Mesendoderm (in vitro differentiated cells): ENCODE data around the gene CGN.
A peak's percentile ranks its signal among the peaks of the same experiment; 100 is the strongest.

ENCODE experiments used
- DNase-seq: peaks from one replicate; pipeline ENCODE4 v3.0.0; 2013
- H2AK5ac ChIP-seq: 2 replicates; pipeline ENCODE4 v1.6.1; 2013; ENCODE audit warnings: low read length, inconsistent platforms
- H2BK120ac ChIP-seq: 2 replicates; pipeline ENCODE4 v1.6.1; 2013; ENCODE audit warnings: low read depth, mild to moderate bottlenecking, low read length, moderate library complexity, mixed read lengths
- H2BK15ac ChIP-seq: replicated peaks from 2 replicates; pipeline ENCODE4 v1.6.1; 2013; ENCODE audit warnings: low read depth, mild to moderate bottlenecking, moderate library complexity
- H2BK5ac ChIP-seq: 2 replicates; pipeline ENCODE4 v1.6.1; 2013; ENCODE audit warnings: low read length, inconsistent platforms
- H3K18ac ChIP-seq: 2 replicates; pipeline ENCODE4 v1.6.1; 2013; ENCODE audit warnings: mild to moderate bottlenecking, low read length, mixed read lengths
- H3K23ac ChIP-seq: one replicate; pipeline ENCODE4 v1.6.1; 2013; ENCODE audit warnings: low read length
- H3K27ac ChIP-seq: 2 replicates; pipeline ENCODE4 v1.5.1; 2013; ENCODE audit warnings: low read depth, mild to moderate bottlenecking, inconsistent platforms, low read length, moderate library complexity
- H3K27me3 ChIP-seq: 2 replicates; pipeline ENCODE4 v1.6.1; 2013; ENCODE audit warnings: low read length, control low read depth, mild to moderate bottlenecking, inconsistent platforms; ENCODE audit not compliant: insufficient read depth, poor library complexity
- H3K36me3 ChIP-seq: 2 replicates; pipeline ENCODE4 v1.6.1; 2013; ENCODE audit warnings: low read length, inconsistent platforms; ENCODE audit not compliant: control insufficient read depth, insufficient read depth
- H3K4ac ChIP-seq: one replicate; pipeline ENCODE4 v1.6.1; 2013; ENCODE audit warnings: low read depth, mild to moderate bottlenecking, low read length, moderate library complexity
- H3K4me1 ChIP-seq: 2 replicates; pipeline ENCODE4 v1.6.1; 2013; ENCODE audit warnings: low read depth, low read length, inconsistent platforms; ENCODE audit not compliant: control insufficient read depth
- H3K4me2 ChIP-seq: 2 replicates; pipeline ENCODE4 v1.6.1; 2013; ENCODE audit warnings: low read length
- H3K4me3 ChIP-seq: 2 replicates; pipeline ENCODE4 v1.5.1; 2013; ENCODE audit warnings: mild to moderate bottlenecking, low read length
- H3K56ac ChIP-seq: one replicate; pipeline ENCODE4 v1.6.1; 2013; ENCODE audit warnings: low read length
- H3K79me1 ChIP-seq: 2 replicates; pipeline ENCODE4 v1.6.1; 2013; ENCODE audit warnings: low read length, inconsistent platforms
- H3K79me2 ChIP-seq: 2 replicates; pipeline ENCODE4 v1.6.1; 2013; ENCODE audit warnings: mild to moderate bottlenecking, low read length; ENCODE audit not compliant: control insufficient read depth, insufficient read depth
- H3K9ac ChIP-seq: 2 replicates; pipeline ENCODE4 v1.6.1; 2013; ENCODE audit warnings: low read length, inconsistent platforms
- H4K5ac ChIP-seq: one replicate; pipeline ENCODE4 v1.6.1; 2013; ENCODE audit warnings: low read length
- H4K8ac ChIP-seq: one replicate; pipeline ENCODE4 v1.6.1; 2013; ENCODE audit warnings: low read depth, mild to moderate bottlenecking, control low read depth, low read length, moderate library complexity
- WGBS: extraction: QIAGEN DNeasy Blood & Tissue Kit; methylation state at CpG from one replicate; pipeline ENCODE4 v1.1.7; 2013; ENCODE audit warnings: low lambda C conversion rate, missing lambda C conversion rate; ENCODE audit not compliant: insufficient coverage; ENCODE audit errors: extremely low coverage; 5-methylcytosine and 5-hydroxymethylcytosine counted together

CGN gene

DNA sequence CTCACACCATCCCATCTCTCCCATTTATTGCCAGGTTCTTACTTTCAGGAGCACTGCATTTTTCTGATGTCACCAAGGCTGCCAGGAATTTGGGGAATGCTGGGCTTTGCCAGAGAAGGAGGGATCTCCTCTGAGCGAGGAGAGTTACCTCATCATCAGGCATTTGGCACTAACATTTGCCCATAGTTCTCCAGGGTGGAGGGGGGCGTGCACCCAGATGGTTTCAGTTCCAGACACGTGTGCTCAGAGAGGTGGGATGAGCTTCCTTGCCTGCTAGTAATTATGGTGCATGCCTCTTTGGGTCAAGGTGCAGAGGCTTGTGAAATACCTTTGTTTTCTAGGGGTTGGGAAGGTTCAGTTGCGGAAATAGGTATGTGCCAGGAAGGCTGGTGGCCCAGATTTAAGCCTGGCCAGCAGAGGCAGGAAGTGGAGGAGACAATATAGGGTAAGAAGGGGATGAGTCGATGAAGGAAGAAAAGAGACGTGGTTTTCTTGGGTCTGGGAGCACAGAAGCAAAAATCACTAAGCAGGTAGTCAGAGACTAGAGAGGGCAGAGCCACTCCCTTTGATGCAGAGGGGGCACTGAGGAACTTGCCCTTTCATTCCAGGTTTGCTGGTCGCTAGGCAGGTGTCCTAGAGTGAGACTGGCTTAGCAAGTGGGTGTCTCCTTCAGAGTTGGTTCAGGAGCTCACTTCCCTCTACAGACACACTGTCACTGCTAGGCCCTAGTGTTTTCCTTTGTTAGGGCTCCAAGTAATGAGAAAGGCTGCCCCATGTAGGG lies 36.1 kb downstream of the CGN start:
- peak; percentile 99 for DNase-seq
- Histone ChIP-seq H3K4me1 (peaks cover 19% of the 10 kb centered on the region), H3K4me3 (no peak overlapping the region), H3K23ac (no peak overlapping the region), H2BK120ac (no peak overlapping the region), H3K9ac (no peak overlapping the region), H3K18ac (peak overlapping the region; percentile 20), H3K4ac (peak overlapping the region; percentile 78), H3K56ac (peak overlapping the region; percentile 6), H4K8ac (no peak overlapping the region), H2BK15ac (no peak overlapping the region), H2BK5ac (peak overlapping the region; percentile 44), H3K36me3 (no peaks in the 10 kb centered on the region), H3K79me1 (peaks cover 5% of the 10 kb centered on the region), H3K4me2 (no peak overlapping the region), H3K79me2 (peaks cover 14% of the 10 kb centered on the region), H4K5ac (no peak overlapping the region), H3K27me3 (no peaks in the 10 kb centered on the region), H2AK5ac (peak overlapping the region; percentile 1), H3K27ac (peak overlapping the region; percentile 32)
- WGBS = no CpG with 5 or more reads among the region's 7 CpGs

DNA sequence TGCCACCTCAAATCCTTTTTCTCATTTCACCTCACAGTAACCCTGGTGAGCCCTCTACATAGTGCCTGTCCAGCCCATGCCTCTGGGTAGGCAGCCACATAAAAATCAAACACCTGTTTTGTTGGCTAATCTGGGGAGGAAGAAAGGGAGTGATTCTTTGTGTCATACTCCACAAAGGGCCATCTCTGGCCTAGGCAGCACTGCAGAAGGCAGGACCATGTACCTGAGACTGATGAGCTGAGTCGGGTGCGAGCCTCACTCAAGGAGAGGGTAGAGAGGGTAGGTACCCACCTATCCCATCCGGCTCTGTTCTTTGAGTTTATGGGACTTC lies 36.7 kb downstream of the CGN start:
- H3K4me2 ChIP-seq = no peak overlapping the region
- H4K8ac ChIP-seq = no peak overlapping the region
- H2BK5ac ChIP-seq = peak overlapping the region; percentile 44
- H2AK5ac ChIP-seq = peak overlapping the region; percentile 1
- H3K27ac ChIP-seq = peak overlapping the region; percentile 32
- no peak overlapping the region for H3K23ac ChIP-seq
- H3K4me3 ChIP-seq = no peak overlapping the region
- H3K4ac ChIP-seq = peak overlapping the region; percentile 78
- no peaks in the 10 kb centered on the region for H3K27me3 ChIP-seq
- no peaks in the 10 kb centered on the region for H3K36me3 ChIP-seq
- H2BK15ac ChIP-seq = no peak overlapping the region
- H2BK120ac ChIP-seq = no peak overlapping the region
- peak overlapping the region; percentile 12 for H3K56ac ChIP-seq
- no peak for DNase-seq
- peaks cover 14% of the 10 kb centered on the region for H3K79me2 ChIP-seq
- no CpG with 5 or more reads among the region's 3 CpGs for WGBS
- no peak overlapping the region for H4K5ac ChIP-seq
- peaks cover 19% of the 10 kb centered on the region for H3K4me1 ChIP-seq
- H3K9ac ChIP-seq = no peak overlapping the region
- peaks cover 5% of the 10 kb centered on the region for H3K79me1 ChIP-seq
- peak overlapping the region; percentile 20 for H3K18ac ChIP-seq

DNA sequence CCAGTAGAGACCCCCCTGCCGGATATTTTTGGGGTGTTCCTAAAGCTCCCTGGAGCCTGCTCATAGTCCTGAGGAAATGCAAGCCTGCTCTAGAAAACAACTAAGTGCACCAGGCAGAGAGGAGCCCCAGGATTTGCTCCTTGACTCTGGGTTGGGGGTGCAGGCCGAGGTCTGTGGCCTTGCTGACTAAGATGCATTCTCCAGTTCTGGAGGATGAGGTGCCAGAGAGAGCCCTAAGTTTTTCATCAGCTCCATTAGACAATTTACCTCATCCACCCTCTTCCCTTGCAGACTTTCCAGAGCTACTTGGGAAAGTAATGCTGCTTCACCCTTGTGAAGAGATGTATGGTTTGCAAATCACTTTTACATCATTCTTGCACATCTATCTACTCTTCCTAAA lies 38.0 kb downstream of the CGN start:
- Histone ChIP-seq H3K4me3 (no peak overlapping the region), H3K9ac (peak overlapping the region; percentile 12), H3K36me3 (no peaks in the 10 kb centered on the region), H4K8ac (no peak overlapping the region), H3K23ac (no peak overlapping the region), H4K5ac (no peak overlapping the region), H3K4ac (peak overlapping the region; percentile 62), H3K79me1 (peaks cover 6% of the 10 kb centered on the region), H3K27ac (peak overlapping the region; percentile 36), H3K27me3 (no peaks in the 10 kb centered on the region), H3K56ac (peak overlapping the region; percentile 53), H3K4me2 (no peak overlapping the region), H3K4me1 (peaks cover 19% of the 10 kb centered on the region), H3K18ac (peak overlapping the region; percentile 85), H2BK5ac (no peak overlapping the region), H2AK5ac (peak overlapping the region; percentile 3), H2BK15ac (peak overlapping the region; percentile 37), H3K79me2 (peaks cover 13% of the 10 kb centered on the region), H2BK120ac (no peak overlapping the region)
- DNase-seq = no peak
- WGBS = no CpG with 5 or more reads among the region's 2 CpGs

DNA sequence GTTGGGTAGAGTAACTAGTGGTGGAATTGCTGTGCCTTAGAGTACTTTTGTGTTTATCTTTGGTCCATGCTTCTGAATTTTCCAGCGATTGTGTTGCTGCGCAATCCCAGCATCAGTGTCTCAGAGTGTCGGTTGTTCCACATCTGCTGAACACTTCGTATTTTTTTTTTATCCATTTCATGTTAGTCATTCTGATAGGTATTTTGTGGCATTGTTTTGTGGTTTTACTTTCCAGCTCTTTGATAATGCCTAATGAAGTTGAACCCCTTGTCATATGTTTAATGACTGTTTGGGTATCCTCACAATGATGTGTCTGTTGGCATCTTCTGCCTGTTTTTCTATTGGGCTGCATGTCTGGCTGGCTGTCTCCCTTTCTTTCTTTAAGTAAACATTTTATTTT lies 42.5 kb downstream of the CGN start:
- H2BK15ac ChIP-seq = no peak overlapping the region
- DNase-seq = no peak
- H2AK5ac ChIP-seq = no peak overlapping the region
- no peak overlapping the region for H3K4me2 ChIP-seq
- no peaks in the 10 kb centered on the region for H3K27me3 ChIP-seq
- H3K36me3 ChIP-seq = no peaks in the 10 kb centered on the region
- H3K9ac ChIP-seq = no peak overlapping the region
- no peak overlapping the region for H4K5ac ChIP-seq
- H3K23ac ChIP-seq = no peak overlapping the region
- no peak overlapping the region for H3K4me3 ChIP-seq
- peaks cover 6% of the 10 kb centered on the region for H3K79me1 ChIP-seq
- peaks cover 5% of the 10 kb centered on the region for H3K4me1 ChIP-seq
- no peak overlapping the region for H3K4ac ChIP-seq
- peaks cover 13% of the 10 kb centered on the region for H3K79me2 ChIP-seq
- H2BK5ac ChIP-seq = no peak overlapping the region
- H3K56ac ChIP-seq = no peak overlapping the region
- no peak overlapping the region for H4K8ac ChIP-seq
- no CpG with 5 or more reads among the region's 4 CpGs for WGBS
- H3K18ac ChIP-seq = no peak overlapping the region
- no peak overlapping the region for H3K27ac ChIP-seq
- H2BK120ac ChIP-seq = no peak overlapping the region

DNA sequence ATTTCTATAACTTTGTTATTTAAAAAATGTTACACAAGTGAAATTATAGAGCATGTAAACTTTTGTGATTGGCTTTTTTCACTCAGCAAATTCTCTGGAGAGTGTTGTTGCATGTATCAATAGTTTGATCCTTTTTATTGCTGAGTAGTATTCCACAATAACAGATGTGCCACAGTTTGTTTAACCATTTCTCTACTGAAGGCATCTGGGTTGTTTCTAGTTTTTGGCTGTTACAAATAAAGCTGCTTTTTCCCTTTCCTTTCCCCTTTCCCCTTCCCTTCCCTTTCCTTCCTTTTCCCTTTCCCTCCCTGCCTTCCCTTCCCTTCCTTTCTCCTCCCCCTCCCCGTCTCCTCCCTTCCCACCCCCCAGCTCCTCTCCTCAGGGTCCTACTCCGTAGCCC lies 44.9 kb downstream of the CGN start:
- H3K9ac ChIP-seq = no peak overlapping the region
- H2BK15ac ChIP-seq = no peak overlapping the region
- no peak overlapping the region for H3K23ac ChIP-seq
- DNase-seq = no peak
- H2AK5ac ChIP-seq = no peak overlapping the region
- no CpG with 5 or more reads among the region's 2 CpGs for WGBS
- no peaks in the 10 kb centered on the region for H3K4me1 ChIP-seq
- H3K27me3 ChIP-seq = no peaks in the 10 kb centered on the region
- H3K18ac ChIP-seq = no peak overlapping the region
- H3K4ac ChIP-seq = no peak overlapping the region
- no peak overlapping the region for H4K8ac ChIP-seq
- H2BK120ac ChIP-seq = no peak overlapping the region
- H3K79me2 ChIP-seq = peaks cover 6% of the 10 kb centered on the region
- no peak overlapping the region for H3K4me2 ChIP-seq
- H3K79me1 ChIP-seq = peaks cover 8% of the 10 kb centered on the region
- H3K36me3 ChIP-seq = peaks cover 1% of the 10 kb centered on the region
- H3K56ac ChIP-seq = no peak overlapping the region
- no peak overlapping the region for H3K27ac ChIP-seq
- H4K5ac ChIP-seq = no peak overlapping the region
- no peak overlapping the region for H3K4me3 ChIP-seq
- H2BK5ac ChIP-seq = no peak overlapping the region

DNA sequence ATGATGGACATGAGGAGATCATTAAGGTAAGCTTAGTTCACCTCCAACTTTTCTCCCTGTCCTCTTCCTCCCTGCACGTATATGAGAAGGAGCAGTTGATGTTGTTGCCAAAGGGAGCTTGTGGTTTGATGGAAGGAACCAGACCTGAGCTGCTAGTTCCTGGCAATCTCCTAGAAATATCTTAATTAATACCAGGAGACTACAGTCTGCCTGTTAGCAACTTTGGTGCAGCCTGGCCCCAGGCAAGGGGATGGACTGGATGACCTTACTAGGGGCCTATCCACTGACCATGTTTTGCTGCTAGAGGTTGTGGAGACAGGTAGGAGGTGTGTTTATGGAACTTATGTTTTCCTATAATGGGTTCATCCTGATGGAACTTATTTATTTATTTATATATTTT lies 51.5 kb downstream of the CGN start:
- H3K9ac ChIP-seq = no peak overlapping the region
- no peak overlapping the region for H2BK120ac ChIP-seq
- H3K27ac ChIP-seq = no peak overlapping the region
- no peaks in the 10 kb centered on the region for H3K79me2 ChIP-seq
- H3K4me1 ChIP-seq = no peaks in the 10 kb centered on the region
- no peak overlapping the region for H2BK5ac ChIP-seq
- no peak for DNase-seq
- peaks cover 5% of the 10 kb centered on the region for H3K36me3 ChIP-seq
- no peak overlapping the region for H3K18ac ChIP-seq
- H4K8ac ChIP-seq = no peak overlapping the region
- H2BK15ac ChIP-seq = no peak overlapping the region
- H3K79me1 ChIP-seq = peaks cover 9% of the 10 kb centered on the region
- no peak overlapping the region for H3K4me3 ChIP-seq
- H3K4me2 ChIP-seq = no peak overlapping the region
- H2AK5ac ChIP-seq = no peak overlapping the region
- H3K23ac ChIP-seq = no peak overlapping the region
- no peak overlapping the region for H4K5ac ChIP-seq
- no peak overlapping the region for H3K4ac ChIP-seq
- H3K56ac ChIP-seq = no peak overlapping the region
- no CpG with 5 or more reads among the region's 1 CpG for WGBS
- H3K27me3 ChIP-seq = no peaks in the 10 kb centered on the region
